ENCODE data around the gene HSF5. TPM values are rescaled to one million over a fixed set of nuclear protein-coding genes. Genes with fewer than 3 reads are reported as not detected.
"Not testable (repeated sequence)": the region's sequence is repeated elsewhere in the genome, so short reads cannot be mapped to it uniquely, and the experiment has no call there.

Gene HSF5
- total RNA-seq, 1 donor from 2014 or later: 0.20 TPM

- no peak overlapping the region for H3K27ac ChIP-seq
- no peaks in the 10 kb centered on the region for H3K36me3 ChIP-seq
- H3K9me3 ChIP-seq: no peaks in the 10 kb centered on the region
- no peaks in the 10 kb centered on the region for H3K27me3 ChIP-seq
- DNase-seq: no peak
- ATAC-seq: no peak
- H3K4me3 ChIP-seq: no peak overlapping the region
- H3K4me1 ChIP-seq: no peaks in the 10 kb centered on the region
- intact Hi-C loops (cut with DNase I): no loop called here
- TF ChIP-seq CTCF (IDR thresholded peaks at IDR 0.05): no peak
Observed at GRCh38 chr17:58402047-58402446, 86.2 kb downstream of the HSF5 start.

- intact Hi-C loops (cut with DNase I): no loop called here
- Histone ChIP-seq H3K4me1 (no peaks in the 10 kb centered on the region), H3K9me3 (no peaks in the 10 kb centered on the region), H3K27me3 (no peaks in the 10 kb centered on the region), H3K36me3 (no peaks in the 10 kb centered on the region), H3K4me3 (no peak overlapping the region), H3K27ac (no peak overlapping the region)
- no peak for TF ChIP-seq CTCF (IDR thresholded peaks at IDR 0.05)
- ATAC-seq (no peak), DNase-seq (no peak)
Observed at GRCh38 chr17:58401287-58401686, 86.9 kb downstream of the HSF5 start.

DNA sequence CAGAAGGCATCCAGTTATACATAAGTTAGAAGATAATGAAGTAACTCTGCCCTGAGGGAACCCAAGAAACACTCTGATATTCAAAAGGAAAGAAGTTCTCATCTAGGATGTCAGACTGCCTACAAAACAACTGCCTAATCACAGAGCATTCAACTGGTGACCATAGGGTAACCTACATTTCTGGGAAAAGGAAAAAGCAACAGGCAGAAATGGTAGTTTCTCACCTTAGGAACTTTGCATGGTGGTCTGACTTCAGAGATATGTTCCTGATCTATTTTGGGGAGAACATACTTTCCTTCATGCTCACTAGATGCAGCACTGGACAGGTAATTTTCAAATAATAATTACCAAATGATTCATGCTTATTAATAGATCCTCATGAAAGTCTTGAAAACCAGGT lies 87.4 kb downstream of the HSF5 start:
- ATAC-seq: no peak
- Histone ChIP-seq H3K27ac (no peak overlapping the region), H3K36me3 (no peaks in the 10 kb centered on the region), H3K9me3 (no peaks in the 10 kb centered on the region), H3K4me1 (no peaks in the 10 kb centered on the region), H3K27me3 (no peaks in the 10 kb centered on the region), H3K4me3 (no peak overlapping the region)
- intact Hi-C loops (cut with DNase I): no loop called here
- TF ChIP-seq CTCF (IDR thresholded peaks at IDR 0.05): no peak
- DNase-seq: no peak

GRCh38 chr17:58399974-58400373 lies 88.2 kb downstream of the HSF5 start:
- Histone ChIP-seq H3K27me3 (no peaks in the 10 kb centered on the region), H3K4me1 (no peaks in the 10 kb centered on the region), H3K9me3 (no peaks in the 10 kb centered on the region), H3K4me3 (no peak overlapping the region), H3K27ac (no peak overlapping the region), H3K36me3 (no peaks in the 10 kb centered on the region)
- no peak for ATAC-seq
- intact Hi-C loops (cut with DNase I): no loop called here
- no peak for TF ChIP-seq CTCF (IDR thresholded peaks at IDR 0.05)
- DNase-seq: no peak

DNA sequence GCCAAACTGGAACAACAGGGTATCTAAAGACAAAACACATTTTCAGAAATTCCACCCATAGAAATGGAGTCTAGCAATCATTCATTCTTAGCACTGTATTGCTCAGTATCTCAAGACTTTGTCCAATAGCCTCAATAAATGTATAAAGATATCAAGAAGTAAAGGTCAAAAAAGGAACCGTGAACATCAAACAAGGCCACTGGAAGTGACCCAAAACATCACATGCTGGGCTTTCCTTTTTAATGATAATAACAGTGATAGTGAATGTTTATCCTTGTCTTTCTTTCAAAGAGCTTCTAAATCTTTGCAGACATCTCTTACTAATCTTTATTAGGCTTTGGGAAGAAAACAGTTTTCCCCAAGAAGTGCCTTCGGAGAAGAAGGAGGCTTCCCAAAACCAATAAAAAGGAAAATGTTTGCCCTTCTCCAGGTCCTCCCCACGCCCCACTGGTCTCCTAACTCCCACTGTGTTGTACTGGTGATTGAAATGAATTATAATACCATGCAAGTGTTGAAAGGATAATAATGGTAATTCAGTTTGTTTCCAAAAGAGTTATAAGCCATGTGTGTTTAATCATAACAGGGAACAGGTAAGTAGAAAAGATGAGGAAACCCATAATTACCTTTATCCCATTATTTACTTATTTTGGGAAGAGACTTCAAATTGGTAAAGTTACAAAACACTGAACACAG lies 89.5 kb downstream of the HSF5 start:
- H3K4me3 ChIP-seq: no peak overlapping the region
- no peaks in the 10 kb centered on the region for H3K36me3 ChIP-seq
- no peaks in the 10 kb centered on the region for H3K4me1 ChIP-seq
- H3K27ac ChIP-seq: no peak overlapping the region
- TF ChIP-seq CTCF (IDR thresholded peaks at IDR 0.05): no peak
- intact Hi-C loops (cut with DNase I): no loop called here
- H3K27me3 ChIP-seq: no peaks in the 10 kb centered on the region
- ATAC-seq (no peak), DNase-seq (no peak)
- H3K9me3 ChIP-seq: no peaks in the 10 kb centered on the region

GRCh38 chr17:58397421-58397820 lies 90.8 kb downstream of the HSF5 start:
- H3K4me3 ChIP-seq; DNase-seq; H3K9me3 ChIP-seq; H3K27me3 ChIP-seq; ATAC-seq; H3K27ac ChIP-seq; H3K4me1 ChIP-seq; intact Hi-C loops (cut with DNase I); H3K36me3 ChIP-seq: not testable (repeated sequence)
